H9 (cell line): ENCODE results near the gene SPSB4. TPM values are rescaled to one million over a fixed set of nuclear protein-coding genes. Genes with fewer than 3 reads are reported as not detected.

Experiments used
- DNase-seq: peaks from one replicate; pipeline ENCODE4 v3.0.0-alpha.2; 2017
- H2AFZ ChIP-seq: one replicate; pipeline ENCODE4 v1.6.1; 2013; ENCODE audit warnings: mild to moderate bottlenecking, low read length, control low read depth, moderate library complexity
- H2AK5ac ChIP-seq: 2 replicates; pipeline ENCODE4 v1.6.1; 2013; ENCODE audit warnings: low read length, control low read depth, mixed read lengths; ENCODE audit not compliant: insufficient read length
- H2BK120ac ChIP-seq: one replicate; pipeline ENCODE4 v1.6.1; 2013; ENCODE audit warnings: low read depth, mild to moderate bottlenecking, low read length, control low read depth, inconsistent platforms; ENCODE audit not compliant: poor library complexity, severe bottlenecking
- H2BK12ac ChIP-seq: 2 replicates; pipeline ENCODE4 v1.6.1; 2013; ENCODE audit warnings: low read length, control low read depth, mixed read lengths, low read depth; ENCODE audit not compliant: insufficient read length
- H2BK15ac ChIP-seq: 2 replicates; pipeline ENCODE4 v1.6.1; 2013; ENCODE audit warnings: low read depth, low read length, control low read depth
- H2BK20ac ChIP-seq: one replicate; pipeline ENCODE4 v1.6.1; 2013; ENCODE audit warnings: low read depth, mild to moderate bottlenecking, low read length, control low read depth, inconsistent platforms; ENCODE audit not compliant: poor library complexity, severe bottlenecking
- H2BK5ac ChIP-seq: 2 replicates; pipeline ENCODE4 v1.6.1; 2013; ENCODE audit warnings: low read length, control low read depth, mixed read lengths; ENCODE audit not compliant: insufficient read length
- H3K14ac ChIP-seq: 2 replicates; pipeline ENCODE4 v1.6.1; 2013; ENCODE audit warnings: low read length, control low read depth; ENCODE audit not compliant: insufficient read depth
- H3K18ac ChIP-seq: 2 replicates; pipeline ENCODE4 v1.6.1; 2013; ENCODE audit warnings: low read depth, mild to moderate bottlenecking, mixed read lengths, low read length, control low read depth; ENCODE audit not compliant: insufficient read length
- H3K23ac ChIP-seq: 2 replicates; pipeline ENCODE4 v1.6.1; 2013; ENCODE audit warnings: low read length, control low read depth, mixed read lengths, low read depth; ENCODE audit not compliant: insufficient read length
- H3K23me2 ChIP-seq: 2 replicates; pipeline ENCODE4 v1.6.1; 2013; ENCODE audit warnings: low read depth, mild to moderate bottlenecking, mixed read lengths, low read length, control low read depth; ENCODE audit not compliant: insufficient read length, poor library complexity, severe bottlenecking
- H3K27ac ChIP-seq: 2 replicates; pipeline ENCODE4 v1.5.1; 2013; ENCODE audit warnings: low read length, control low read depth, mixed read lengths, low read depth; ENCODE audit not compliant: insufficient read length
- H3K27me3 ChIP-seq: 2 replicates; pipeline ENCODE4 v1.6.1; 2013; ENCODE audit warnings: low read length, control low read depth, inconsistent platforms; ENCODE audit not compliant: insufficient read depth
- H3K4ac ChIP-seq: 2 replicates; pipeline ENCODE4 v1.6.1; 2013; ENCODE audit warnings: low read depth, mild to moderate bottlenecking, control low read depth, inconsistent platforms, low read length, moderate library complexity
- H3K4me1 ChIP-seq: 2 replicates; pipeline ENCODE4 v1.6.1; 2013; ENCODE audit warnings: low read length, control low read depth, inconsistent platforms; ENCODE audit not compliant: insufficient read depth
- H3K4me2 ChIP-seq: 2 replicates; pipeline ENCODE4 v1.6.1; 2013; ENCODE audit warnings: low read length, control low read depth, mixed read lengths; ENCODE audit not compliant: insufficient read length, insufficient read depth
- H3K56ac ChIP-seq: 2 replicates; pipeline ENCODE4 v1.6.1; 2013; ENCODE audit warnings: low read depth, mild to moderate bottlenecking, mixed read lengths, low read length, control low read depth; ENCODE audit not compliant: insufficient read length
- H3K79me1 ChIP-seq: 2 replicates; pipeline ENCODE4 v1.6.1; 2013; ENCODE audit warnings: low read depth, mild to moderate bottlenecking, moderate library complexity, low read length, control low read depth, inconsistent platforms; ENCODE audit not compliant: insufficient read depth, poor library complexity, severe bottlenecking
- H3K79me2 ChIP-seq: 2 replicates; pipeline ENCODE4 v1.6.1; 2013; ENCODE audit warnings: low read length, control low read depth, inconsistent platforms; ENCODE audit not compliant: insufficient read depth
- H3K9ac ChIP-seq: 2 replicates; pipeline ENCODE4 v1.6.1; 2013; ENCODE audit warnings: low read length, control low read depth, mixed read lengths; ENCODE audit not compliant: insufficient read length; ENCODE audit errors: extremely low read depth
- H3K9me3 ChIP-seq: one replicate; pipeline ENCODE4 v1.6.1; 2013; ENCODE audit warnings: low read depth, low read length, inconsistent platforms; ENCODE audit not compliant: control insufficient read depth
- H3T11ph ChIP-seq: one replicate; pipeline ENCODE4 v1.6.1; 2013; ENCODE audit warnings: mild to moderate bottlenecking, low read length, control low read depth, inconsistent platforms
- H4K20me1 ChIP-seq: one replicate; pipeline ENCODE4 v1.6.1; 2013; ENCODE audit not compliant: control insufficient read depth, insufficient read length, insufficient read depth
- H4K5ac ChIP-seq: 2 replicates; pipeline ENCODE4 v1.6.1; 2013; ENCODE audit warnings: low read depth, mild to moderate bottlenecking, mixed read lengths, low read length, control low read depth; ENCODE audit not compliant: insufficient read length
- H4K8ac ChIP-seq: replicated peaks from 2 replicates; pipeline ENCODE4 v1.6.1; 2013; ENCODE audit warnings: low read length, control low read depth, mixed read lengths, low read depth; ENCODE audit not compliant: insufficient read length
- H4K91ac ChIP-seq: 2 replicates; pipeline ENCODE4 v1.6.1; 2013; ENCODE audit warnings: low read depth, mild to moderate bottlenecking, moderate library complexity, mixed read lengths, low read length, control low read depth; ENCODE audit not compliant: insufficient read length
- H3K27ac Mint-ChIP-seq, 3 experiments: 2 replicates in 2 of 3; 3 replicates in 1 of 3; pipeline ENCODE4 v1.8.0; 2020 to 2021; ENCODE audit warnings: mixed read lengths in 3 of 3, mild to moderate bottlenecking in 1 of 3, moderate library complexity in 1 of 3
- H3K27me3 Mint-ChIP-seq: 2 replicates; pipeline ENCODE4 v1.8.0; 2021; ENCODE audit warnings: low read depth, mild to moderate bottlenecking, moderate library complexity, mixed read lengths
- H3K36me3 Mint-ChIP-seq, 3 experiments: 2 replicates in 2 of 3; 3 replicates in 1 of 3; pipeline ENCODE4 v1.8.0; 2020 to 2021; ENCODE audit warnings: low read depth in 3 of 3, mixed read lengths in 3 of 3; ENCODE audit not compliant: insufficient read depth in 1 of 3
- H3K4me1 Mint-ChIP-seq, 2 experiments: 2 replicates each; pipeline ENCODE4 v1.8.0; 2020; ENCODE audit warnings: mixed read lengths in 2 of 2
- H3K4me3 Mint-ChIP-seq, 2 experiments: 2 replicates in 1 of 2; 3 replicates in 1 of 2; pipeline ENCODE4 v1.8.0; 2020 to 2021; ENCODE audit warnings: mild to moderate bottlenecking in 2 of 2, mixed read lengths in 2 of 2, moderate library complexity in 1 of 2
- H3K9me3 Mint-ChIP-seq, 2 experiments: 2 replicates in 1 of 2; 3 replicates in 1 of 2; pipeline ENCODE4 v1.8.0; 2020; ENCODE audit warnings: mild to moderate bottlenecking in 2 of 2, mixed read lengths in 2 of 2, moderate library complexity in 1 of 2
- CTCF ChIP-seq: fragments of 200-600 bp; sonication (generic); conservative IDR thresholded peaks from 3 replicates; pipeline ENCODE4 v1.8.0; 2021; ENCODE audit warnings: antibody characterized with exemption, mild to moderate bottlenecking
- WGBS: extraction: QIAGEN DNeasy Blood & Tissue Kit; methylation state at CpG from one replicate; pipeline ENCODE4 v1.1.7; 2013; ENCODE audit warnings: missing lambda C conversion rate, low lambda C conversion rate, mixed read lengths; ENCODE audit not compliant: insufficient read length; ENCODE audit errors: extremely low coverage; 5-methylcytosine and 5-hydroxymethylcytosine counted together
- total RNA-seq: library from RNA; stranded (reverse); gene quantifications from 2 replicates; pipeline ENCODE4 v1.2.1, GENCODE V29; 2021

Gene SPSB4
- total RNA-seq, 1 experiment from 2014 or later: 6.2 TPM

GRCh38 chr3:141089339-141090152 is 38.4 kb downstream of the SPSB4 start:
- Mint-ChIP-seq H3K36me3 (no peaks in the 10 kb centered on the region; a peak in 1 of 7 replicates), H3K27me3 (no peaks in the 10 kb centered on the region; the same call in 1 of the 2 replicates), H3K27ac (peak overlapping the region; percentile 12 to 46 (median 23); a peak in 2 of 7 replicates), H3K4me3 (no peak overlapping the region; a peak in 1 of 5 replicates), H3K9me3 (no peaks in the 10 kb centered on the region), H3K4me1 (peaks cover 65 to 69% of the 10 kb centered on the region in 2 experiments)
- Histone ChIP-seq H3K14ac (no peak overlapping the region), H2BK120ac (no peak overlapping the region), H4K20me1 (no peaks in the 10 kb centered on the region), H4K5ac (no peak overlapping the region), H3K18ac (no peak overlapping the region), H3K9me3 (no peaks in the 10 kb centered on the region), H3K27ac (no peak overlapping the region), H3K9ac (no peak overlapping the region), H3T11ph (no peak overlapping the region), H3K4ac (no peak overlapping the region), H2AK5ac (no peak overlapping the region), H3K4me2 (no peak overlapping the region), H2BK12ac (no peak overlapping the region), H2BK20ac (no peak overlapping the region), H2BK15ac (no peak overlapping the region), H4K8ac (no peak overlapping the region), H2BK5ac (no peak overlapping the region), H2AFZ (no peak overlapping the region), H3K23ac (no peak overlapping the region), H3K79me1 (no peaks in the 10 kb centered on the region), H3K79me2 (no peaks in the 10 kb centered on the region), H3K27me3 (no peaks in the 10 kb centered on the region), H3K23me2 (no peaks in the 10 kb centered on the region), H3K4me1 (peaks cover 11% of the 10 kb centered on the region; the same call in 1 of the 2 replicates), H4K91ac (no peak overlapping the region), H3K56ac (no peak overlapping the region)
- WGBS: no CpG with 5 or more reads among the region's 3 CpGs
- DNase-seq: no peak
- TF ChIP-seq CTCF: no peak
